ENCODE data around the gene CTNND2.

Gene CTNND2, protein sequence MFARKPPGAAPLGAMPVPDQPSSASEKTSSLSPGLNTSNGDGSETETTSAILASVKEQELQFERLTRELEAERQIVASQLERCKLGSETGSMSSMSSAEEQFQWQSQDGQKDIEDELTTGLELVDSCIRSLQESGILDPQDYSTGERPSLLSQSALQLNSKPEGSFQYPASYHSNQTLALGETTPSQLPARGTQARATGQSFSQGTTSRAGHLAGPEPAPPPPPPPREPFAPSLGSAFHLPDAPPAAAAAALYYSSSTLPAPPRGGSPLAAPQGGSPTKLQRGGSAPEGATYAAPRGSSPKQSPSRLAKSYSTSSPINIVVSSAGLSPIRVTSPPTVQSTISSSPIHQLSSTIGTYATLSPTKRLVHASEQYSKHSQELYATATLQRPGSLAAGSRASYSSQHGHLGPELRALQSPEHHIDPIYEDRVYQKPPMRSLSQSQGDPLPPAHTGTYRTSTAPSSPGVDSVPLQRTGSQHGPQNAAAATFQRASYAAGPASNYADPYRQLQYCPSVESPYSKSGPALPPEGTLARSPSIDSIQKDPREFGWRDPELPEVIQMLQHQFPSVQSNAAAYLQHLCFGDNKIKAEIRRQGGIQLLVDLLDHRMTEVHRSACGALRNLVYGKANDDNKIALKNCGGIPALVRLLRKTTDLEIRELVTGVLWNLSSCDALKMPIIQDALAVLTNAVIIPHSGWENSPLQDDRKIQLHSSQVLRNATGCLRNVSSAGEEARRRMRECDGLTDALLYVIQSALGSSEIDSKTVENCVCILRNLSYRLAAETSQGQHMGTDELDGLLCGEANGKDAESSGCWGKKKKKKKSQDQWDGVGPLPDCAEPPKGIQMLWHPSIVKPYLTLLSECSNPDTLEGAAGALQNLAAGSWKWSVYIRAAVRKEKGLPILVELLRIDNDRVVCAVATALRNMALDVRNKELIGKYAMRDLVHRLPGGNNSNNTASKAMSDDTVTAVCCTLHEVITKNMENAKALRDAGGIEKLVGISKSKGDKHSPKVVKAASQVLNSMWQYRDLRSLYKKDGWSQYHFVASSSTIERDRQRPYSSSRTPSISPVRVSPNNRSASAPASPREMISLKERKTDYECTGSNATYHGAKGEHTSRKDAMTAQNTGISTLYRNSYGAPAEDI (N-terminal part only)

DNA sequence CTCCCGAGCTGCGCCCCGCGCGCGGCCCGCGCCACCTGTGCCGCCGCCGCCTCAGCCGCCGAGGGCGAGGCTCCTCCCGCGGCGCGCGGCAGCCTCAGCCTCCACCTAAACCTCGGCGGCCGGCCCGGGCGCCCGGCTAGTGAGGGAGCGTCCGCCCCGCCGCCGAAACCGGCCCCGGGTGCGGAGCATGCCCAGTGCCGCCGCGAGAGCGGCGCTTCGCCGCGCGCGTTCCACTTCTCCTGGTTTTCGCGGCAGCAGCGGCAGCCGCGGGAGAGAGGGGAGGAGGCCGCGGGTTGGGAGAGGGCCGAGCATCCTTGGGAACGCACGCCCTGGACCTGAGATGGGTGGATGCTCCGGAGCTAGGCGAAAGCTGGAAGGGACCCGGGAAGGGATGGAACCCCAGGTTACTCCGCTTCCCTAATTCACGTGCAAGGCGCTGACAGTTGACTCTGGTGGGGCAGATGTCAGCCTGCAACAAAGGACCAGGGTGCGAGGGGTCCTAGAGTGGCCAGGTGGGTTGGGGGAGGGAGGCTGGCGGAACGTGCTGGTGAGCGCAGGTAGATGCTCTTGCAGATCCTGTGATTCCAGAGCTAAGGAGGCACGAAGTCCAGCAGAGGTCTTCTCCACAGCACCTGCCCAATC, at the start of gene CTNND2:
Gene CTNND2 (minus strand): TSS at position 182 of the 642 bp plus-strand sequence. CDS start 593 bp downstream, outside the sequence.
- no peak for DNase-seq (ENCODE audit: low spot score)

DNA sequence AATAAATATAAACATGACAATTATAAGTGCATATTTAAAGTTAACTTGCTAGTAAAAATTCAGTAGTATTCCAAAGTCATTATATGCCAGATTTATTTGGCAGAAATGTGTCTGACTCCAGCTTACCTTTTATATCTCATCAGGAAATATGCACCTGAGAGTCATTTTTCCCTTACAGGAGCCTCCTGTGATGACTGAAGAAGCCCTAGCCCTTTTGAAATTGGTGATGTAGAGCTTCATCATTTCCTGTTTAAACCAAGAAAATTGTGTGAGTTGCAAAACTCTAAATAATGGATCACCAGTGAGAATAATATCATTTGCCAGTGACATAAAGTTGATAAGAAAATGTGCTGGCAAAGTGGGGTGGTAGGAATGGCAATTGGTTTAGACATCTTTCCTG, 42.1 kb upstream of the CTNND2 start:
- DNase-seq (ENCODE audit: low spot score), result no peak

DNA sequence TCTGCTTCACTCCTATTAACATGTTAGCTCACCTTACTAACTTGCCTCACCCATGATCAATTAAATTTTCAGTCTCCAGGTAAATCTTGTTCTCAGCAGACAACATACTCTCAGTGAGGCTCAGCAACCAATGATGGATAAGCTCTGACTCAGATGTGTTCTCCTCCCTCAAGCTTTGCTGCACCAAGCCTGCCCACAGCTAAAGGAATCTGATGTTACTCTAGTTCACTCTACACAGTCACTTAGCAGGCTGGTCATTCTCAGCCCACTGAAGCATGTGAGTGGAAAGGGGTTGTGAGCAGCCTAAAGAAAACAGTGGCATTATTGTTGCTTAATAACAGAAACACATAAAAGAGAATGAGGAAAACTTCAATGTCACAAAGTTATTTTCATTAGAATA, 37.3 kb upstream of the CTNND2 start:
- no peak for DNase-seq (ENCODE audit: low spot score)

DNA sequence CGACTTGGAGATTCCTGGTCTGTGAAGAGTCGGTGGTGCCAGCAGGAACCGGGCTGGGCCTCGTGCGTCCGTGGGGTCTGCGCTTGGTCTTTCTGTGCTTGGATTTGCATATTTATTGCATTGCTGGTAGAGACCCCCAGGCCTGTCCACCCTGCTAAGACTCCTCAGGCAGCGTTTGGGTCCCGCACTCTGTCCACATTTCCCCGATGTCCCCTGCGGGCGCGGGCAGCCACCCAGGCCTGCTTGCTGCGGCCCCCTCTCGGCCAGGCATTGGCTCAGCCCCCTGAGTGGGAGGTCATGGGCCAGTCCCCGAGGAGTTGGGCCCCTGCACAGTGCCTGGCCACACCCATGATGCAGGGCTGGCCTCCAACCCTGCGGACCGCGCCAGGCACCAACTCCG, 27.4 kb upstream of the CTNND2 start:
- no peak for DNase-seq (ENCODE audit: low spot score)

DNA sequence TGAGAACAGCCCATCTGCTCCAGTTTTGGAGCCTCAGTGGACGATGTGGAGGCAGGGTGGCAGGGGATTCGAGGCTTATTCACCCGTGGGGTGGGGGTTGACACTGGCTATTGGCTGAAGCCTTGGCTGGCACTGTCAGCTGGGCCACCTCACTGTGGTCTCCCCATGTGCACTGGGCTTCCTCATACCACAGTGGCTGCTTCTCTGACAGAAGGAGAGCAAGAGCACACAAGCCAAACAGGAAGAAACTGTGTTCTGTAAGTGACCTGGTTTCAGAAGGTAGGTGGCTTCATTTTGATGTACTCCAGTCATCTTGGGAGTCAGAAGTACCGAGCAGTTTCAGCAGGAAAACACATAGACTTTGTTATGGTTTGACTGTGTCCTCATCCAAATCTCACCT, 24.7 kb upstream of the CTNND2 start:
- no peak for DNase-seq (ENCODE audit: low spot score)

DNA sequence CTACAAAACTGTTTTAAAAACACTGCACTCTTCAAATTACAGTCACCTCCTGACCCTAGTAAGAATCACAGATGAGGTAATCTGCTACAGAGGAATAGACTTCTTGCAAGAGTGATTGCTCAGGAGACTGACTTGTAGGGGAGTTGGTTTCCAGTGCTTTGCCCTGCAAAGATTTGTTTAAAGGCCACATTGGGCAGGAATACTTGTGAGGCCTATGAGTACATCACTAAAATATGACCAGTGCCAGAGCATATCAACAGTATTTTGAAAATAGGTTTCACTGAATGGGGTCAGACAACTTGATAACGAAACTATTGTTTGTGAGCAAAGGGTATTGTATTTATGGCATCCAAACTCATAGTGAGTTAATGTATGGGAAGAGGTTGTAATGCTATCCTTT, 21.5 kb upstream of the CTNND2 start:
- no peak for DNase-seq (ENCODE audit: low spot score)

DNA sequence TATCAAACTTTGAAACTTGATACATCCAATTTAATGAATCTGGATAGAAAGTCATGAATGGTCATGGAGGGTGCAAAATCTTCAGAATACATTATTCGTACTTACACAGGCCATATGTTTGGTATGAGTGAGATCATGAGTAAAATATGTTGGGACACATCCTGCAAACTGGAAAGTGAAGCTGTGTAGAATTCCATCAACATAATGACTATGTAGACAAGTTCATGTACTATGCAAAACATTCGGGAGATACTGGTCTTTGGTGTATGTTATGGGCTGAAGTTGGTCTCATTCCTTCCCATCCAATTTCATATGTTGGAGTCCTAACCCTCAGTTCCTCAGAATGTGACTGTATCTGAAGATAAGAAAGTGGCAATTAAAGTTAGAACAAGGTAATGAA, 18.1 kb upstream of the CTNND2 start:
- no peak for DNase-seq (ENCODE audit: low spot score)

DNA sequence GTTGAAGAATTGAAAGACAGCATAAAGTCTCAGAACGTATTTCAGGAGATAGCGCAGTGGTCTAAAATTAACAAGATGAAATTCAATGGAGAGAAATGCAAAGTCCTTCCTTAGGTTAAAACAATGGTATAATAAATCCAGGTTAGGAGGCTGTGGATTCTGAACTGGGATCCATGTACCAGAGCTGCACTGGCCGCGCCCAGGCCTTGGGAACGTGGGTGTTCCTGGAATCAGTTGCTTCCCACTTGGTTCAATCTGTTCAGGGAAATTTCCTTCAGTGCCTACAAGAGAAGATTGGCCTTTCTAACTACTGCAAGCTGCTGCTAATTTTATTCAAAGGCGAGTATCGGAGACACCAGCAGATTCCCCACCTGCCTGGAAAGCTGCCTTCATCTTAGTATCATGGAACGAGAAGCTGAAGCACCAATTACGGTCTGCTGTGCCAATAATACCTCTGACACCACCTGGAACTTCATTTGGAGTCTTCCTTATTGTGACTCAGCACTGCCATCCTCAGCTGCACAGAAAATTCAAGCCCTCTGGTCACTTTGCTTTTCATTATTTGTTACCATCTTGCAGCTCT, 14.3 kb upstream of the CTNND2 start:
- no peak for DNase-seq (ENCODE audit: low spot score)

DNA sequence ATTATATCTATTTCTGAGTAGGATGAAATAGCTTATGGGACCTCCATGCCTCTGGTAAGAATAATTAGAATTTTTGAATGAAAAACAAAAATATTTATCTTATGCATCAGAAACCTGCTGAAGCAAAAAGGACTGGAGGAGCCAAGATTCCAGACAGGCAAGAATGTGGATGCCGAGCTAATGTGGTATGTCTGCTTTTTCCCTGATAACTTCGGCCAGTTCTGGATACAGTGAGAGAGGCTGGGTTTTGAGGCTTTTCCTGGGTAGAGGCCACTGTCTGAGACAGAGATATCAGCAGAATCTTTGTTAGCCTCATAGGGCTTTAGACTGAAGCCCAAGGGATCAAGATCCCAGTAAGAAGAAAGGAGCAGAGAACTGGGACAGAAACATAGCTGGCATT, 5.2 kb upstream of the CTNND2 start:
- no peak for DNase-seq (ENCODE audit: low spot score)

DNA sequence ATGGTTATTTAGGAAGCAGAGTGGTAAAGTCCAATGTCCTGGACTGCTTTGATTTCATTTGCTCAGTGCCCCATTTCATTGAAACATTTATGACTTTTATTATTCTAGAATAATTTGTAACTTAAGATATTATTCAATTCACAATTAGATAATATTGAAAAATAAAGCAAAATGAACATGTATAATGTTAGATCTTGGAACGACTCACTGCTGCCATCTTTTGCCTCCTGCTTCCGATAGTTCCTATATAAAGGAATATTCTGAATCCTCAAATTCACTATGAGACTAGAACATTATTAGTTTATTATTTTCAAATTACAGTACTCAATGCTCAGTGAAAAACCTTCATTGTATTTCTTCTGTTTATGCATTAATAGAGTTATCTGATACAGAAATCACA, 2.3 kb upstream of the CTNND2 start:
- no peak for DNase-seq (ENCODE audit: low spot score)

DNA sequence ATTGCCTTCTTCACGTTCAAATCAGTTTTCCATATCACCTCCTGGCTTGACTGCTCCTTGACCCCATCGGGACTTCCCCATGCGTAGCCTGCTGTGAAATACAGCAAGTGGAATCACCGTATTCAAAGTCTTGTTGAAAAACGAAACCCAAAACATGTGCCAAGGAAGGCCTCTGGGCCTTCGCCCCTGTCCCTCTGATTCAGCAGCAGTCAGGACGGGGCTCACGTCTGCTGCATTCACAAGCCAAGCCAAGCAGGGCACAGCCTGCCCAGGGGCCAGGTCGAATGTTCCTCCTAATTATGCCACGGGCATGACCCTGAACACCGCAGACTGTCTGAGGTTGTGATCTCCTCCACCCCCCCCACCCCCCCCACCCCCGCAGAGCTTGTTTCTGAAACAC, 960 bp upstream of the CTNND2 start:
- DNase-seq (ENCODE audit: low spot score), result no peak

DNA sequence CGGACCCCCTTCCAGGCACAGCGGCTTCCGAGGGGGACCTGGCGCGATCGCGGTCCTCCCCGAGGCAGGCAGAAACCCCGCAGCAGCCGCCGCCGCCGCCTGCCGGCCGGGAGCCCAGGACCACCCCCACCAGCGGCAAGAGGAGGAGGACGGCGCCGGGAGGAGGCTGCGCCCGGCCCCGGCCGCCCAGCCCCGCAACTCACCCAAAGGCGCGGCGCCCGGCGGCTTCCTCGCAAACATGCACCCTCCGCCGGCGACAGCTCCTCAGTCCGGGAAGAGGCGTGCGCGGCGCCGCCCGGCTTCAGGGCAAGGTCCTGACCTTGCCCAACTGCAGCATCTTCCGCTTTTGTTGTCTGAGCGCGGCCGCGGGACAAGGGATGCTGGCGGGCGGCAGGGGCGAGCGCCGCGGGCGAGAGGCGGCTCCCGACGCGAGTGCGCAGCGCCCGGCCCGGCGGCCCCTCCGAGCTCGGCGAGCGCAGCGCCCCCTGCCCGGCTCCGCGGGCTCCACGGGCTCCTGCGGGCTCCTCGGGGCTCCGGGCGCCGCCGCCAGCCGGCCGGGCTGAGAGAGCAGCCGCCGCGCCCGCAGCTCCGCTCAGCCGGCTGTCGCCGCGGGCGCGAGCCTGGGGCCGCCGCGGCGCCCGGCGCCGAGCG, 507 bp downstream of the CTNND2 start:
- DNase-seq (ENCODE audit: low spot score), result no peak

DNA sequence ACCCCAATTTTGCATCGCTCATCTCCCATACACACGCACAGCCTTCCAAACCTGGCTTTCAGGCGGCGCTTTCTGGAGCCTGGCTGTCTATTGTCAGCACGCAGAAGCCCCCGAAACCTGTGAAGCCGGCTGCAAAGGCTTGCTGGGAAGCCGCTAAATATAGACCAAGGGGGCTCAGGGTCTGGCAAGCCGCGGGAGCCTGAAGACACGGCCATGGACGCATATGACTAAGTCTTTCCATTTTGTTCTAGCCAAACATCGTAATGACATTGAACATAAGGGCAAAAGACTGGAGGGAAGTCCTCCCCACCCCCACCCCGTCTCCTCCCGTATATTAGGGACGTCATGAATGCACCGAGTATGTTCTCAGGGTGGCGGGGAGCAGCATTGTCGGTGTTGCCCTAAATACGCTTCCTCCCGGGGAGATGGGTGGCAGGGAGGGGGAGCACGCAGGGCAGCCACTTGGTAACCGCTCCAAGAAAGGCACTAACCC, 1.1 kb downstream of the CTNND2 start:
- DNase-seq (ENCODE audit: low spot score), result no peak

DNA sequence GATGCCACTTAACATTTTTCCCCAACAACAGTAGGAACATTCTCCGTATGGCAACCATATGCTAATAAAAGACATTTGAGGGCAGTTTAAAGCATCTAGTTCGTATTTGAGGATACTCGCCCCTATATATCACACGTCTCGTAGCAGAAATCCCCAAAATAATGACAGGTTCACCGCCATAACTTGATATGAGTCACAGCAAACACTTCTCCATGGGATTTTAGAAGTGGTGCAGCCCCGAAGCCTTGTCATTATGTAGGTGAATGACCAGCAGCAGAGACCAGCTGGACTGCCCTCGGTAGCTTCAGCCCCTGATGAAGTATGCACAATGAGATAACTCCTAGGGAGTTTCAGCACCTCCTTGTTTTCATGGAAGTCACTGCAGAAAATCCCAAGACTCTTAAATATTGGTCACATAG, 2.0 kb downstream of the CTNND2 start:
- no peak for DNase-seq (ENCODE audit: low spot score)

DNA sequence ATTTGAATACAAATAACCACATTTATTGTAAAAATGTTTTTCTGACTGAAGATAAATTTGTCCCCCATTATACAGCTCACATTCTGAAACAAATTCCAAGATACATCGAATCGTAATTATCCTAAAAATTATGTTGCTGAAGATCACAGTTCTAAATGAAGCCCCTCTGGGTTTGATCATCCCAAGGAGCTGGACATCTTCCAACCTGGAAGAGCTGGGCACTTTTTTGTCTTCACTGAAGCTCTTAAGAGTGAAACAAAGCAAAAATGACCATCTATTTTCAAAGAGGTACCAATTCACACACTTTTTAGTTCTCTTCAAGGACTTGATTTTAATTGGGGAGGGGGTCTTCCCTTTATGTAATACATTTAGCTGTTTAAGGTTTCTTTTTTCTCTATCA, 5.5 kb downstream of the CTNND2 start:
- DNase-seq (ENCODE audit: low spot score), result no peak

DNA sequence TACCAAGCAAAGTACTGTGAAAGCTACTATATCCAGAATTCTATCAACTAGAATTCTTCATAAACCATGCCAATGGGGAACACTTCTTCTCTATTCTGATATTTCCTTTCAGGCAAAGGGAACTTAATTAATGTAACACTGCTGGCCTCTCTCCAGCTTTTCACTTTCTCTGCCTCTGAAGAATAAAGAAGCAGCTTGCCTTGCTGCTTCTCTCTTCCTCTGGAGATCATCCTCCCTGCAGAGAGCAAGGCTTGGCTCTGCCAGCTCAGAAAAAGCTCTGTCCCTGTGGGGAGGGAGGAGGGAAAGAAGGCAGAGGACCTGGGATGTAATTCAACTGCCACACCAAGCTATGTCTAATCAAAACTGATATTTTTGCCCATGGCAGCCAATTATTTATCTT, 6.5 kb downstream of the CTNND2 start:
- DNase-seq (ENCODE audit: low spot score), result no peak

DNA sequence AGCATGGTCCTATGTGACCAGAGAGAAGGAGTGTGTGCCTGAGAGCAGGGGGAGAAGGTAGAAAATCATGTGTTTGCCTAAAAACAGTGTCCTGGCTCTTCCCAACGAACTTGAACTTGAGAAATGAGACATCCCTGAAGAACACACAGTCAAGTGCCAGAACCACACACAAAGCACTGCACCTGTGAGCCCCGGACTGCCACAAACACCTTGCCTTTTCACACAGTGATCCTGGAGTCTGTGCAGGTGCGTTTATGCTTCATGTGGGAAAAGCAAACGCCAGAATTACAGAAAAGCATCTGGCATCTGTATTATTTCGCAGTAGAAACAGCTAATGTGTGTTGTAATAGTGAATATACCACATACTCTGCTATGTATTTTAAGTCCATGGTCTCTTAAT, 9.3 kb downstream of the CTNND2 start:
- DNase-seq (ENCODE audit: low spot score), result no peak

DNA sequence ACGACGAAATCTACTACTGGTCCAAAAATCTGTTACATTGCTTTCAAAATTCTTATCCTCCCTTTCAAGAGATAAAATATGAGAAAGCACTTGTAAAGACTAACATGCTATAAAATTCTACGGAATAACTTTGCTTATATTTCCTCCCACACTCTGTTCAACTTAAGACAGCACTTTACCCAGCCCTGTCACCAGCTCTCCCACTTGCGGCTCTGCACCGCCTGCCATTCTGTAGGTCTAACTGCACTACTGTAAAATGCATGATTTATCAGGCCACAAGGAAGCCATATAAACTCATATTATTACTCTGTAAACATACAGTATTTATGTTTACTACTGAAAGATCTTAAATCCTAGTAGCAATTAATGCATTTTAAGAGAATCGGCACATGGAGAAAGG, 11.4 kb downstream of the CTNND2 start:
- no peak for DNase-seq (ENCODE audit: low spot score)

DNA sequence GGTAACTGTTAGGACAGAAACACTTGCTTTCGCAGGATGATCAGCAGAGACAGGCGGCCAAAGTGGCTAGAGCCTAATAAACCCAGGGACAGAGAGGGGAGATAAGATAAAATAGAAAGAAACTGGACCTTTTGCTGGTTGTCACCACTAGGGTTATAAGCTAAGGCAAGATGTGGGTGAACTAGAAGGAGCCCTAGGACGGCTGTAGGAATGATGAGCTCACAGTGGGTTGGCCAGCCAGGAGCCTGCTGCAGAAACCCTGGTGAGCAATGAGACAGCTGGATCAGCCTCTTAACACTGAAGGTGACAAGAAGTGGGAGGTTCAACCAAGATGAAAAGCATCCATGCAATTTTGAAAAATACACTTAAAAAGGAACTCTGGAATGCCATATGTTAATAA, 13.5 kb downstream of the CTNND2 start:
- DNase-seq (ENCODE audit: low spot score), result no peak

DNA sequence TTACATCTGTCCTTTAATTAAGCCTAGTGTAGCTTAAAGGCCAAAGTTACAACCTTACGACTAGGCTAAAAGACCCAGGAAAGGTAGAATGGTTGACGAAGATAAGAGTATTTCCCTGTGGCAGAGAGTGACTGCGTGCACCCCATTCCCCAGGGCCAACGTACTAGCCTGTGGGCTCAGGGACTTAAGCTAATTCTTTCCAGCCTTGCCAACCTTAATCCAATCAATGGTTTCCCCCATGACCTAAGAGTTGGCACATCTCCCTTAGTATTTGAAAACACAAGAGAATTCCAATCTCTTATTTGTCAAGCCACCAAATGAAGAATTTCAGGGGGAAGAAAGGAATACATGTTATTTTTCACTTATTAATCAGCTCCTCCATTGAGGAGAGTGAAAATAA, 16.0 kb downstream of the CTNND2 start:
- DNase-seq (ENCODE audit: low spot score), result no peak

DNA sequence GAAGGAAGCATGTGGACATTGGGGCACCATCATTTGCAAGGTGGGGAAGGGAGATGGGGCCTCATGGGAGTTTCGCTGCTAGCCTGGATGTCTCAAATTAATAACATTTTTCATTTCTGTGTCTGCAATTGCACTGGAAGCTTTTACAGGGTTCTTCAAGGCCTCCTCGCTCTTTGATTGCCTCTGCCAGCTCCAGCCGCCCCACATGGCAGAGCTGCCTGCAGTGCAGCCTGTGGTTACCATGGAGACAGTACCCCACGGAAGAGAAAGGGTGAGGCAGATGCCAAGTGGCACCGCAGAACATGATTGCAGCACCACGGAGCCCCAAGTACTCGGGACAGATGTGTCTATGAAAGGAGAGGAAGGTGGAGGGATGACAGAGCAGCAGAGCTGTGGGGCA, 25.4 kb downstream of the CTNND2 start:
- DNase-seq (ENCODE audit: low spot score), result no peak
